Measurements from ENCODE around the gene UVRAG.

UVRAG gene

GRCh38 chr11:76167590-76167989 lies 352.6 kb downstream of the UVRAG start:
- DNase-seq (ENCODE audit: low read depth), result no peak

- no peak for DNase-seq (ENCODE audit: low read depth)
These were observed 354.5 kb downstream of the UVRAG start for GRCh38 chr11:76169473-76169896.

- no peak for DNase-seq (ENCODE audit: low read depth)
These were observed 355.5 kb downstream of the UVRAG start for GRCh38 chr11:76170468-76170867.

GRCh38 chr11:76172583-76172982 lies 357.6 kb downstream of the UVRAG start:
- DNase-seq (ENCODE audit: low read depth), result no peak

GRCh38 chr11:76173663-76174062 lies 358.7 kb downstream of the UVRAG start:
- DNase-seq (ENCODE audit: low read depth), result no peak

GRCh38 chr11:76174330-76174729 lies 359.3 kb downstream of the UVRAG start:
- DNase-seq (ENCODE audit: low read depth), result no peak

- no peak for DNase-seq (ENCODE audit: low read depth)
These were observed 360.8 kb downstream of the UVRAG start for GRCh38 chr11:76175783-76176182.

- no peak for DNase-seq (ENCODE audit: low read depth)
These were observed 361.5 kb downstream of the UVRAG start for GRCh38 chr11:76176463-76176862.

- DNase-seq (ENCODE audit: low read depth), result no peak
These were observed 362.3 kb downstream of the UVRAG start for GRCh38 chr11:76177250-76177686.

- DNase-seq (ENCODE audit: low read depth), result no peak
These were observed 364.1 kb downstream of the UVRAG start for GRCh38 chr11:76179147-76179546.

- DNase-seq (ENCODE audit: low read depth), result no peak
These were observed 366.4 kb downstream of the UVRAG start for GRCh38 chr11:76181371-76181770.

GRCh38 chr11:76184551-76184993 lies 369.6 kb downstream of the UVRAG start:
- DNase-seq (ENCODE audit: low read depth), result no peak

GRCh38 chr11:76185511-76185910 lies 370.5 kb downstream of the UVRAG start:
- DNase-seq (ENCODE audit: low read depth), result no peak

- no peak for DNase-seq (ENCODE audit: low read depth)
These were observed 371.0 kb downstream of the UVRAG start for GRCh38 chr11:76185931-76186401.

- DNase-seq (ENCODE audit: low read depth), result no peak
These were observed 371.8 kb downstream of the UVRAG start for GRCh38 chr11:76186776-76187279.

GRCh38 chr11:76188873-76189272 lies 373.9 kb downstream of the UVRAG start:
- DNase-seq (ENCODE audit: low read depth), result no peak

- no peak for DNase-seq (ENCODE audit: low read depth)
These were observed 374.7 kb downstream of the UVRAG start for GRCh38 chr11:76189682-76190081.

GRCh38 chr11:76190376-76190775 lies 375.4 kb downstream of the UVRAG start:
- no peak for DNase-seq (ENCODE audit: low read depth)

Measured in activated T-helper 1 cell treated with Interleukin-2 at 50 U/mL for 16 hours (primary cell).